Thyroid gland (tissue), 4 donors: ENCODE data around the gene PIP5K1C.

Experiments
- CTCF ChIP-seq, 6 experiments: fragments of 200-600 bp in 3 of 6; fragments of 450-650 bp in 3 of 6; sonication (generic) in 3 of 6; IDR thresholded peaks; one replicate each; pipeline ENCODE4 v1.5.1; 2016 to 2019; ENCODE audit warnings: antibody characterized with exemption in 6 of 6, mild to moderate bottlenecking in 2 of 6, inconsistent platforms in 1 of 6, moderate library complexity in 1 of 6
- POLR2A ChIP-seq, 2 donors: fragments of 450-650 bp; IDR thresholded peaks; one replicate each; pipeline ENCODE4 v1.6.1; 2017; ENCODE audit warnings: antibody characterized with exemption in 2 of 2, mild to moderate bottlenecking in 2 of 2, moderate library complexity in 1 of 2

DNA sequence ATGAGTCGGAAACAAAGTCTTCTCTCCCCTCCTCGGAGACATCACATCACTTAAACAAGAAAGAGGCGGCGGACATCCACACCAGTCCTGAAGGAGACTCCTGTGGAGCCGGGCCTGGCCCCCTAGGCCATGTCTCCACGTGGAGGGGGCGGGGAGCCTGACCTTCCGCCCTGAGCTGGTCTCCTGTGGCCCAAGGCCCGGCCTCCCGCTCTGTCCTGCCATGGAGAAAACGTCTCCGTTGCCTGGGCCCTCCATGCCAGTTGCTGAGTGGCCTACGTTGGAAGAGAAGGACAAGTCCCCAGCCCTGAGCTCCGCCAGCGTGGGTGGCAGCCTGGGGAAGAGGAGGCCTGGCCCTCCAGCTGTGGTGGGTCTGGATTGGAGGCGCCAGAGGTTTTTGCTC is 68.2 kb downstream of the PIP5K1C start:
- no peak for TF ChIP-seq CTCF (IDR thresholded peaks at IDR 0.05)
- TF ChIP-seq POLR2A (IDR thresholded peaks at IDR 0.05), result no peak
